ENCODE results near the gene PAPSS2. TPM values are rescaled to one million over a fixed set of nuclear protein-coding genes. Genes with fewer than 3 reads are reported as not detected.

PAPSS2 gene
- total and polyA plus RNA-seq, 2 experiments from 2014 or later, result 13.2 to 19.6 TPM

GRCh38 chr10:87678302-87678701 is 18.6 kb downstream of the PAPSS2 start:
- ATAC-seq (no peak), DNase-seq (ENCODE audit: low spot score) (no peak)
- no peak overlapping the region for H3K4me2 ChIP-seq
- no peak overlapping the region for H3K27ac ChIP-seq (ENCODE audit: low read depth)
- H3K36me3 ChIP-seq (ENCODE audit: insufficient read depth), result no peaks in the 10 kb centered on the region
- H3K27me3 ChIP-seq (ENCODE audit: insufficient read depth), result no peaks in the 10 kb centered on the region
- H3K79me2 ChIP-seq (replicated peaks; ENCODE audit: insufficient read depth), result peaks cover 21% of the 10 kb centered on the region
- TF ChIP-seq NANOG (IDR thresholded peaks at IDR 0.05; ENCODE audit: borderline replicate concordance) (no peak), ETS1 (IDR thresholded peaks at IDR 0.05) (no peak), ZNF114 (CRISPR knock-in tag; IDR thresholded peaks at IDR 0.05) (no peak), JUNB (IDR thresholded peaks at IDR 0.05; ENCODE audit: unreplicated experiment) (no peak), CTCF (conservative IDR thresholded peaks at IDR 0.05; ENCODE audit: low read depth in 2 of 2) (no peak), CREB1 (CRISPR knock-in tag; IDR thresholded peaks at IDR 0.05; ENCODE audit: low read depth) (no peak), EZH2phosphoT487 (IDR thresholded peaks at IDR 0.05; ENCODE audit: unreplicated experiment) (no peak), EZH2 (IDR thresholded peaks at IDR 0.05; ENCODE audit: low read depth, unreplicated experiment) (no peak), POLR2AphosphoS5 (IDR thresholded peaks at IDR 0.05; ENCODE audit: low read depth) (no peak)
- peaks cover 6% of the 10 kb centered on the region; the same call in 2 of the 3 replicates for H3K36me3 Mint-ChIP-seq (ENCODE audit: low read depth)
- no peaks in the 10 kb centered on the region for H3K9me2 ChIP-seq (ENCODE audit: insufficient read depth)
- no peak overlapping the region for H3K27ac Mint-ChIP-seq
- H3K4me1 Mint-ChIP-seq, result peaks cover 17% of the 10 kb centered on the region
- no peaks in the 10 kb centered on the region for H4K20me1 ChIP-seq (replicated peaks; ENCODE audit: insufficient read depth)
- H3K27me3 Mint-ChIP-seq (ENCODE audit: insufficient read depth, low read depth, poor library complexity), result peaks cover 2% of the 10 kb centered on the region
- no peak overlapping the region for H2AFZ ChIP-seq
- H3F3A ChIP-seq (replicated peaks; ENCODE audit: low read depth), result no peaks in the 10 kb centered on the region
- H3K4me1 ChIP-seq (ENCODE audit: insufficient read depth), result peaks cover 18% of the 10 kb centered on the region
- no peaks in the 10 kb centered on the region; the same call in 2 of the 3 replicates for H3K9me3 Mint-ChIP-seq
- no peak overlapping the region for H3K4me3 Mint-ChIP-seq
- H3K4me3 ChIP-seq, result no peak overlapping the region

GRCh38 chr10:87683356-87683755 is 23.7 kb downstream of the PAPSS2 start:
- Histone ChIP-seq H4K20me1 (replicated peaks; ENCODE audit: insufficient read depth) (peaks cover 4% of the 10 kb centered on the region; the same call in 1 of the 2 replicates), H3K9me2 (ENCODE audit: insufficient read depth) (no peaks in the 10 kb centered on the region), H3K36me3 (ENCODE audit: insufficient read depth) (no peaks in the 10 kb centered on the region), H2AFZ (no peak overlapping the region), H3K79me2 (replicated peaks; ENCODE audit: insufficient read depth) (peaks cover 10% of the 10 kb centered on the region), H3F3A (replicated peaks; ENCODE audit: low read depth) (no peaks in the 10 kb centered on the region), H3K4me1 (ENCODE audit: insufficient read depth) (no peaks in the 10 kb centered on the region), H3K27ac (ENCODE audit: low read depth) (no peak overlapping the region), H3K4me3 (no peak overlapping the region), H3K4me2 (no peak overlapping the region), H3K27me3 (ENCODE audit: insufficient read depth) (no peaks in the 10 kb centered on the region)
- Mint-ChIP-seq H3K4me1 (peaks cover 8% of the 10 kb centered on the region; the same call in 1 of the 3 replicates), H3K27ac (no peak overlapping the region), H3K9me3 (no peaks in the 10 kb centered on the region; the same call in 2 of the 3 replicates), H3K36me3 (ENCODE audit: low read depth) (peaks cover 3% of the 10 kb centered on the region; the same call in 2 of the 3 replicates), H3K27me3 (ENCODE audit: insufficient read depth, low read depth, poor library complexity) (peaks cover 3% of the 10 kb centered on the region), H3K4me3 (no peak overlapping the region)
- TF ChIP-seq CREB1 (CRISPR knock-in tag; IDR thresholded peaks at IDR 0.05; ENCODE audit: low read depth), result no peak
- no peak for TF ChIP-seq EZH2 (IDR thresholded peaks at IDR 0.05; ENCODE audit: low read depth, unreplicated experiment)
- TF ChIP-seq ETS1 (IDR thresholded peaks at IDR 0.05), result no peak
- no peak for ATAC-seq
- no peak for DNase-seq (ENCODE audit: low spot score)

Data from GM23338 (cell line).